Activated CD8-positive, alpha-beta T cell treated with anti-CD3 and anti-CD28 coated beads for 36 hours (primary cell): ENCODE results near the gene PHKB. TPM values are rescaled to one million over a fixed set of nuclear protein-coding genes. Genes with fewer than 3 reads are reported as not detected.

Experiments used
- ATAC-seq: fragments of 200-7000 bp; cut with Tn5 transposase; one replicate; pipeline ENCODE4 v1.10.0; 2021; ENCODE audit warnings: mild to moderate bottlenecking, moderate library complexity
- CTCF ChIA-PET: fragments of 350-600 bp; sonication (Branson Sonifier 250); formaldehyde crosslinking; loops from one replicate; lab custom pipeline; 2021; ENCODE audit warnings: antibody characterized with exemption; lab: Charles Lee
- POLR2A ChIA-PET: fragments of 350-600 bp; sonication (Branson Sonifier 250); formaldehyde crosslinking; loops from one replicate; lab custom pipeline; 2021; ENCODE audit warnings: antibody characterized with exemption; lab: Charles Lee
- DNase-seq: peaks from one replicate; pipeline ENCODE4 v3.0.0-alpha.2; 2020
- H3K27ac Mint-ChIP-seq: one replicate; pipeline ENCODE4 v1.8.0; 2021; ENCODE audit warnings: mild to moderate bottlenecking, mixed read lengths
- H3K27me3 Mint-ChIP-seq: one replicate; pipeline ENCODE4 v1.8.0; 2021; ENCODE audit warnings: mixed read lengths
- H3K36me3 Mint-ChIP-seq: one replicate; pipeline ENCODE4 v1.8.0; 2021; ENCODE audit warnings: low read depth, mixed read lengths
- H3K4me1 Mint-ChIP-seq: one replicate; pipeline ENCODE4 v1.8.0; 2021; ENCODE audit warnings: low read depth, mixed read lengths
- H3K4me3 Mint-ChIP-seq: one replicate; pipeline ENCODE4 v1.8.0; 2021; ENCODE audit warnings: mild to moderate bottlenecking, moderate library complexity, mixed read lengths
- H3K9me3 Mint-ChIP-seq: one replicate; pipeline ENCODE4 v1.8.0; 2021; ENCODE audit warnings: mixed read lengths
- intact Hi-C: fragments of 100-400 bp; cut with micrococcal nuclease; formaldehyde crosslinking; loops from one replicate; pipeline ENCODE4 v1.10.0; 2022
- total RNA-seq, 2 experiments: library from RNA; stranded (reverse); gene quantifications; one replicate each; pipeline ENCODE4 v1.2.3, GENCODE V29; 2021
- TF ChIP-seq, protein P1 (sequence below): fragments of 200-600 bp; IDR thresholded peaks from one replicate; pipeline ENCODE4 v1.8.0; 2022; ENCODE audit warnings: antibody characterized with exemption, mild to moderate bottlenecking

Gene PHKB
- total RNA-seq, 2 experiments from 2014 or later, result 20.2 to 23.1 TPM

DNA sequence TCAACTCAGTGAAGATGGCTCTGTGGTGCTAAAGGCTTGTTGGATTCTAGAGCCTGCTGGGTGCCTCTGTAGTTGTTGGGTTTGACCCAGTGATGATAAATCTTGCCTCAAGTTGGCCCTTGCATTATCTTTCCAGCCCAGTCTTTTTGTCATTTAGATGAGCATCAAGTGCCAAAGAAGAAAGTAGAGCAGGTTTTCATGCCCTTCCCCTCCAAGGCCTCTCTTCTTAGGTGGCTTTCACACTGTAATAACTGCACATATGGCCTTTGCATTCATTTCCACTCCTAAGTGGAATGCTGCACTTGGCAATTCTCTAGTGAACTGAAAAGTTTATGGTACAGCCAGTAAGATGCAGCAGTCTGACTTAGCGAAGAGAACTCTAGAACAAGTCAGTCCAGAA is 165.1 kb downstream of the PHKB start:
- Mint-ChIP-seq H3K9me3 (peaks cover 1% of the 10 kb centered on the region), H3K36me3 (peaks cover 15% of the 10 kb centered on the region), H3K4me3 (no peak overlapping the region), H3K27me3 (no peaks in the 10 kb centered on the region), H3K4me1 (no peaks in the 10 kb centered on the region), H3K27ac (no peak overlapping the region)
- TF ChIP-seq, protein P1, sequence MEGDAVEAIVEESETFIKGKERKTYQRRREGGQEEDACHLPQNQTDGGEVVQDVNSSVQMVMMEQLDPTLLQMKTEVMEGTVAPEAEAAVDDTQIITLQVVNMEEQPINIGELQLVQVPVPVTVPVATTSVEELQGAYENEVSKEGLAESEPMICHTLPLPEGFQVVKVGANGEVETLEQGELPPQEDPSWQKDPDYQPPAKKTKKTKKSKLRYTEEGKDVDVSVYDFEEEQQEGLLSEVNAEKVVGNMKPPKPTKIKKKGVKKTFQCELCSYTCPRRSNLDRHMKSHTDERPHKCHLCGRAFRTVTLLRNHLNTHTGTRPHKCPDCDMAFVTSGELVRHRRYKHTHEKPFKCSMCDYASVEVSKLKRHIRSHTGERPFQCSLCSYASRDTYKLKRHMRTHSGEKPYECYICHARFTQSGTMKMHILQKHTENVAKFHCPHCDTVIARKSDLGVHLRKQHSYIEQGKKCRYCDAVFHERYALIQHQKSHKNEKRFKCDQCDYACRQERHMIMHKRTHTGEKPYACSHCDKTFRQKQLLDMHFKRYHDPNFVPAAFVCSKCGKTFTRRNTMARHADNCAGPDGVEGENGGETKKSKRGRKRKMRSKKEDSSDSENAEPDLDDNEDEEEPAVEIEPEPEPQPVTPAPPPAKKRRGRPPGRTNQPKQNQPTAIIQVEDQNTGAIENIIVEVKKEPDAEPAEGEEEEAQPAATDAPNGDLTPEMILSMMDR, result no peak
- intact Hi-C loops, result no loop called here
- ChIA-PET POLR2A (no interaction called here), CTCF (no interaction called here)
- ATAC-seq (no peak), DNase-seq (no peak)

- intact Hi-C loops, result no loop called here
- ChIA-PET POLR2A (no interaction called here), CTCF (no interaction called here)
- no peaks in the 10 kb centered on the region for H3K27me3 Mint-ChIP-seq
- no peak overlapping the region for H3K27ac Mint-ChIP-seq
- DNase-seq (no peak), ATAC-seq (no peak)
- peaks cover 19% of the 10 kb centered on the region for H3K36me3 Mint-ChIP-seq
- TF ChIP-seq, protein P1, result no peak
- no peak overlapping the region for H3K4me3 Mint-ChIP-seq
- no peaks in the 10 kb centered on the region for H3K4me1 Mint-ChIP-seq
- H3K9me3 Mint-ChIP-seq, result peaks cover 1% of the 10 kb centered on the region
Measured at GRCh38 chr16:47627085-47627639, 166.0 kb downstream of the PHKB start.

GRCh38 chr16:47627721-47628120 is 166.6 kb downstream of the PHKB start:
- CTCF ChIA-PET, result no interaction called here
- POLR2A ChIA-PET, result no interaction called here
- TF ChIP-seq, protein P1, result no peak
- no peak overlapping the region for H3K27ac Mint-ChIP-seq
- H3K4me1 Mint-ChIP-seq, result no peaks in the 10 kb centered on the region
- intact Hi-C loops, result no loop called here
- ATAC-seq, result no peak
- H3K27me3 Mint-ChIP-seq, result no peaks in the 10 kb centered on the region
- H3K4me3 Mint-ChIP-seq, result no peak overlapping the region
- DNase-seq, result no peak
- peaks cover 1% of the 10 kb centered on the region for H3K9me3 Mint-ChIP-seq
- peaks cover 19% of the 10 kb centered on the region for H3K36me3 Mint-ChIP-seq

- Mint-ChIP-seq H3K4me1 (no peaks in the 10 kb centered on the region), H3K27ac (no peak overlapping the region), H3K27me3 (no peaks in the 10 kb centered on the region), H3K9me3 (peaks cover 1% of the 10 kb centered on the region), H3K36me3 (peaks cover 26% of the 10 kb centered on the region), H3K4me3 (no peak overlapping the region)
- intact Hi-C loops, result no loop called here
- ChIA-PET CTCF (no interaction called here), POLR2A (no interaction called here)
- no peak for DNase-seq
- no peak for ATAC-seq
- TF ChIP-seq, protein P1, result no peak
Measured at GRCh38 chr16:47631131-47631530, 170.0 kb downstream of the PHKB start.

GRCh38 chr16:47634126-47634525 is 173.0 kb downstream of the PHKB start:
- POLR2A ChIA-PET, result no interaction called here
- DNase-seq (no peak), ATAC-seq (no peak)
- TF ChIP-seq, protein P1, result no peak
- peaks cover 1% of the 10 kb centered on the region for H3K9me3 Mint-ChIP-seq
- no peaks in the 10 kb centered on the region for H3K4me1 Mint-ChIP-seq
- H3K27ac Mint-ChIP-seq, result no peak overlapping the region
- intact Hi-C loops, result no loop called here
- CTCF ChIA-PET, result no interaction called here
- H3K4me3 Mint-ChIP-seq, result no peak overlapping the region
- H3K36me3 Mint-ChIP-seq, result peaks cover 25% of the 10 kb centered on the region
- no peaks in the 10 kb centered on the region for H3K27me3 Mint-ChIP-seq
